Measurements from ENCODE around the gene GRIN1. TPM values are rescaled to one million over a fixed set of nuclear protein-coding genes. Genes with fewer than 3 reads are reported as not detected.

GRIN1 gene
- total RNA-seq, 1 experiment from 2014 or later: 2.9 TPM

DNA sequence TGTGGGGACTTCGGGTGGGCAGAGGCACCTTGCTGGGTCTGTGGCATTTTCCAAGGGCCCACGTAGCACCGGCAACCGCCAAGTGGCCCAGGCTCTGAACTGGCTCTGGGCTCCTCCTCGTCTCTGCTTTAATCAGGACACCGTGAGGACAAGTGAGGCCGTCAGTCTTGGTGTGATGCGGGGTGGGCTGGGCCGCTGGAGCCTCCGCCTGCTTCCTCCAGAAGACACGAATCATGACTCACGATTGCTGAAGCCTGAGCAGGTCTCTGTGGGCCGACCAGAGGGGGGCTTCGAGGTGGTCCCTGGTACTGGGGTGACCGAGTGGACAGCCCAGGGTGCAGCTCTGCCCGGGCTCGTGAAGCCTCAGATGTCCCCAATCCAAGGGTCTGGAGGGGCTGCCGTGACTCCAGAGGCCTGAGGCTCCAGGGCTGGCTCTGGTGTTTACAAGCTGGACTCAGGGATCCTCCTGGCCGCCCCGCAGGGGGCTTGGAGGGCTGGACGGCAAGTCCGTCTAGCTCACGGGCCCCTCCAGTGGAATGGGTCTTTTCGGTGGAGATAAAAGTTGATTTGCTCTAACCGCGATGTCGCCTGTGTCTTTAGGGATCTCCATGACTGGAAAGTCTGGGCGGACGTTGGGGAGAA is 30.2 kb upstream of the GRIN1 start:
- H3K36me3 Mint-ChIP-seq (ENCODE audit: insufficient read depth in 1 of 3, low read depth in 3 of 3): peaks cover 4 to 19% (median 5%) of the 10 kb centered on the region in 3 experiments; a peak in 6 of 7 replicates
- Histone ChIP-seq H4K91ac (ENCODE audit: insufficient read length, low read depth, low read length) (no peak overlapping the region), H2BK5ac (ENCODE audit: insufficient read length, low read length) (no peak overlapping the region), H3K23me2 (ENCODE audit: insufficient read length, low read depth, low read length, poor library complexity, severe bottlenecking) (no peaks in the 10 kb centered on the region), H3K79me1 (ENCODE audit: insufficient read depth, low read depth, low read length, poor library complexity, severe bottlenecking) (no peaks in the 10 kb centered on the region), H3K79me2 (ENCODE audit: insufficient read depth, low read length) (no peaks in the 10 kb centered on the region), H3K18ac (ENCODE audit: insufficient read length, low read depth, low read length) (no peak overlapping the region), H2AK5ac (ENCODE audit: insufficient read length, low read length) (no peak overlapping the region), H2BK120ac (ENCODE audit: low read depth, low read length, poor library complexity, severe bottlenecking) (no peak overlapping the region), H4K5ac (ENCODE audit: insufficient read length, low read depth, low read length) (no peak overlapping the region), H3K14ac (ENCODE audit: insufficient read depth, low read length) (no peak overlapping the region), H3K27ac (ENCODE audit: insufficient read length, low read depth, low read length) (no peak overlapping the region), H4K20me1 (ENCODE audit: control insufficient read depth, insufficient read depth, insufficient read length) (no peaks in the 10 kb centered on the region), H3K4ac (ENCODE audit: low read depth, low read length) (no peak overlapping the region), H2BK20ac (ENCODE audit: low read depth, low read length, poor library complexity, severe bottlenecking) (no peak overlapping the region), H2AFZ (ENCODE audit: low read length) (no peak overlapping the region), H4K8ac (replicated peaks; ENCODE audit: insufficient read length, low read depth, low read length) (no peak overlapping the region), H2BK12ac (ENCODE audit: insufficient read length, low read depth, low read length) (no peak overlapping the region), H2BK15ac (ENCODE audit: low read depth, low read length) (no peak overlapping the region), H3K23ac (ENCODE audit: insufficient read length, low read depth, low read length) (no peak overlapping the region), H3K9ac (ENCODE audit: extremely low read depth, insufficient read length, low read length) (no peak overlapping the region), H3K4me1 (ENCODE audit: insufficient read depth, low read length) (no peaks in the 10 kb centered on the region), H3K56ac (ENCODE audit: insufficient read length, low read depth, low read length) (no peak overlapping the region), H3T11ph (ENCODE audit: low read length) (no peak overlapping the region), H3K27me3 (ENCODE audit: insufficient read depth, low read length) (no peaks in the 10 kb centered on the region; the same call in 1 of the 2 replicates), H3K9me3 (ENCODE audit: control insufficient read depth, low read depth, low read length) (no peaks in the 10 kb centered on the region), H3K4me2 (ENCODE audit: insufficient read depth, insufficient read length, low read length) (no peak overlapping the region)
- no peaks in the 10 kb centered on the region for H3K4me1 Mint-ChIP-seq
- H3K27me3 Mint-ChIP-seq (ENCODE audit: low read depth): peaks cover 9% of the 10 kb centered on the region
- no peak overlapping the region for H3K27ac Mint-ChIP-seq
- TF ChIP-seq, protein P1, sequence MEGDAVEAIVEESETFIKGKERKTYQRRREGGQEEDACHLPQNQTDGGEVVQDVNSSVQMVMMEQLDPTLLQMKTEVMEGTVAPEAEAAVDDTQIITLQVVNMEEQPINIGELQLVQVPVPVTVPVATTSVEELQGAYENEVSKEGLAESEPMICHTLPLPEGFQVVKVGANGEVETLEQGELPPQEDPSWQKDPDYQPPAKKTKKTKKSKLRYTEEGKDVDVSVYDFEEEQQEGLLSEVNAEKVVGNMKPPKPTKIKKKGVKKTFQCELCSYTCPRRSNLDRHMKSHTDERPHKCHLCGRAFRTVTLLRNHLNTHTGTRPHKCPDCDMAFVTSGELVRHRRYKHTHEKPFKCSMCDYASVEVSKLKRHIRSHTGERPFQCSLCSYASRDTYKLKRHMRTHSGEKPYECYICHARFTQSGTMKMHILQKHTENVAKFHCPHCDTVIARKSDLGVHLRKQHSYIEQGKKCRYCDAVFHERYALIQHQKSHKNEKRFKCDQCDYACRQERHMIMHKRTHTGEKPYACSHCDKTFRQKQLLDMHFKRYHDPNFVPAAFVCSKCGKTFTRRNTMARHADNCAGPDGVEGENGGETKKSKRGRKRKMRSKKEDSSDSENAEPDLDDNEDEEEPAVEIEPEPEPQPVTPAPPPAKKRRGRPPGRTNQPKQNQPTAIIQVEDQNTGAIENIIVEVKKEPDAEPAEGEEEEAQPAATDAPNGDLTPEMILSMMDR (conservative IDR thresholded peaks at IDR 0.05): no peak
- no peak overlapping the region for H3K4me3 Mint-ChIP-seq
- H3K9me3 Mint-ChIP-seq: peaks cover 2 to 3% of the 10 kb centered on the region in 2 experiments; a peak in 2 of 5 replicates
- WGBS (ENCODE audit: extremely low coverage, insufficient read length, low lambda C conversion rate): no CpG with 5 or more reads among the region's 29 CpGs
- no peak for DNase-seq

Measured in H9 (cell line).